ENCODE results near the gene MMP19.

GRCh38 chr12:55847603-55848291, 5.0 kb upstream of the MMP19 start:
- TF ChIP-seq EZH2 (IDR thresholded peaks at IDR 0.05; ENCODE audit: insufficient read depth, poor library complexity, severe bottlenecking), result no peak
- TF ChIP-seq EZH2phosphoT487 (IDR thresholded peaks at IDR 0.05; ENCODE audit: insufficient read depth, low read depth), result no peak

Measured in GM23248 (cell line).